NCI-H2107 treated with DMSO at 0.1 percent for 48 hours (cell line): ENCODE data around the gene CHTF18.
"Not testable (repeated sequence)": the region's sequence is repeated elsewhere in the genome, so short reads cannot be mapped to it uniquely, and the experiment has no call there.

Experiments used
- DNase-seq: peaks from one replicate; lab custom pipeline; 2025; ENCODE audit not compliant: unreplicated experiment; lab: John Stamatoyannopoulos, UW

The CHTF18 gene

DNA sequence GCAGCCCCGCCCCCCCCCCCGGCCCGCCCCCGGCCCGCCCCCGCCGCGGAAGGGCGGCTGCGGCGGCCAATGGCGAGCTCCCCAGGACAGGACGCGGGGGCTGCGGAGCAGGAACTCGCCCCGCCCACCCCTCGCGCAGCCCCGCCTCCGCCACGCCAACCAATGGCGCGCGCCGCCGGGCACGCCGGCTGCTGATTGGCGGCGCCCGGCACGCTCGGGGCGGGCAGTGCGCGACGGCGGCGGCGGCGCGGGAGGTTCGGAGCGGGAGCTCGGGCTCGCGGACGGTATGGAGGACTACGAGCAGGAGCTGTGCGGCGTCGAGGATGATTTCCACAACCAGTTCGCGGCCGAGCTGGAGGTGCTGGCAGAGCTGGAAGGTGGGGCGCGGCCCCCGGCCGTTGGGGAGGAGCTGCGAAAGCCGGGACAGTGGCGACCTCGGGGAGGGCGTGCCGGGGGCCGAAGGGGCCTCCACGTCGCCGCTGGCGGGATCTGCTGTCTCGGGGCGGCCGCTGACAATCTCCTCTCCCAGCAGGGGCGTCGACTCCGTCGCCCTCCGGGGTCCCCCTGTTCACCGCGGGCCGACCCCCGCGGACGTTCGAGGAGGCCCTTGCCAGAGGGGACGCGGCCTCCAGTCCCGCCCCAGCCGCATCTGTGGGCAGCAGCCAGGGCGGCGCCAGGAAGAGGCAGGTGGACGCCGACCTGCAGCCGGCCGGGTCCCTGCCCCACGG, at the start of gene CHTF18:
TSS of gene CHTF18 (plus strand) at position 222 of the 728 bp plus-strand sequence. CDS start at position 287, 65 bp downstream.
- DNase-seq: peak; percentile 59

DNA sequence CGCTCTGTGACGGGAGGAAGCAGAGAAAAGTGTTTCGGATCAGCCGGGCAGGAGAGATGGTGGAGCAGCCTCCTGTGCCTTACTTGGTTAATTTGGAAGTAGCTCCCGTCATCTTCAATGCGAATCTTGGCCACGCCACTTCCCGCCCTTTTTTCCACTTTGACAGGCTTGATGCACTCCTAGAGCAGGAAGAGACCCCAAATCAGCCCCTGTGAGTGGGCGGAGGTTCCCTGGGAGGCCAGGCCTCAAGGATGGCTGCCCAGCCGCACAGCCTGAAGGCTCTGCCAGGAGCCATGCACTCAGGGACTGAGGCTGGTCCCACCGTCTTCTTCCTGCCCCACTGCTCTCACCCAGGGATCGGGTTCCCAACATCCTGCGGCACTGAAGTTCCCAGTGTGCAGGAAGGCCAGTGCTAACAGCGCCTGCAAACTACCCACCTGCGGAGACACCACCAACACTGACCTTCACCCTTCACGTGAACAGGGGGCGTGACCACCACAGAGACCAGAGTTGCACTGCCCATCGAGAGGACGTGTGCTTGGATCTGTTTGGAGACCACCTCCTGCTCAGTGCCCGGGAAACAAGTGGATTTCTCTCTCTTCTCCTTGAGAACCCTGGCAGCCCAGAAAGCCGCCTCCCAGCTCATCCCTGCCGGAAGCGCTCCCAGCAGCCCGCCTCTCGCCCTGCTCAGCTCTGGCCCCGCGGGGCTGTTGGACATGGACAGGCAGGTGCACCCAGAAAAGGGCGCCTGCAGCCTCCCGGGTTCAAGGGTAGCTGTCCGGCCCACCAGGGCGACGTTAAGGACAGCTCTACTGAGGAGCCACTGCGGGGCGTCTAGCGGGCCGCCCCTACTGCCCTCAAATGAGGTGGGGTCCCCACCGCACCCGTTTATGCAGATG, 48.6 kb upstream of the CHTF18 start:
- DNase-seq: no peak

DNA sequence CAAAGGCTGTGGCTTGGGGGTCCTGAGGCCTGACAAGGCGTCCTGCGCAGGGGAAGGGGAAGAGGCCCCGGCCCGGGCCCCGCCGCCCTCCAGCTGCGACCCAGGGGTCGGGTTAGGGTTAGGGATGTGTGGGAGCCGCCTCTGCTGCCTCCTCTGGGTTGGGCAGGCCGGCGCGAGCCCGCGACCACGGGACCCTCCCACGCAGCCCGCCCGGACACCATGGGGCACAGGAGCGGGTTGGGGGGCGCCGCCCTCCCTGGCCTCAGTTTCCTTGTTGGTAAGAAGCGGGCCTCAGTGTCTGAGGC, 48.0 kb upstream of the CHTF18 start:
- DNase-seq: no peak

DNA sequence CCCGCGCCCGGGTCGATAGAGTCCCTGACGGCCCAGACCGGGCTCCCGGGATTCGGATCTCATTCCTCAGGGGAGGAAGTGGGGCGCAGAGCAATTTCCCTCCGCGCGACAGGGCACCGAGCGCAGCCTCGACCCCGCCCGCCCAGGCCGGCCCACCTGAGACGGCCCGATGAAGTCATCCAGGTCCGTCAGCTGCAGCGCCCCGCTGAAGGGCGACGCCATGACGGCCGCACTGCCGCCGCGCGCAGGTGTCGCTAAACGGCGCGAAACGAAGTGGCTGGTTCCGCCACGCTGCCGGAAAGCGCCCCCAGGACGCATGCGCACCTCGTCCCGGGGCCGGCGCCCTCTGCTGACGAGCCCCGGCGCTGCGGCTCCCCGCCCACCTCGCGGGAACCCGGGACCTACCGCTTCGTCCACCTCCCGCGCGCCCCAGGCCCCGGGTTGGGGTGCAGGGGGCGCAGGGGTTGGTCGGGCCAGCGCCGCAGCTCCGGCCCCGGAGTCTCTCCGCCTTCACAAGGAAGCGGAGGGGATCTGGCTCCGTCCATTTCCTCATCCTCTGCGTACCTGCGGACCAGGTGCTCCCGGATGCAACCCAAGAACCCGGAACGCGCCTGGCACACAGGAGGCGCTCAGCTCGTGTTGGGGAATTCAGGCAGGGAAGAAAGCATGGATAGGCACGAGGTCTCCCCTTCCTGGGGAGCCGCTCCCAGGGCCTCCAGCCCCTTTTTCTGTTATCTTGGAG, 47.5 kb upstream of the CHTF18 start, which contains the start of gene CIAO3:
TSS of gene CIAO3 (minus strand) at position 234 of the 742 bp plus-strand sequence. CDS start at position 222, 12 bp downstream.
- DNase-seq: peak; percentile 51

DNA sequence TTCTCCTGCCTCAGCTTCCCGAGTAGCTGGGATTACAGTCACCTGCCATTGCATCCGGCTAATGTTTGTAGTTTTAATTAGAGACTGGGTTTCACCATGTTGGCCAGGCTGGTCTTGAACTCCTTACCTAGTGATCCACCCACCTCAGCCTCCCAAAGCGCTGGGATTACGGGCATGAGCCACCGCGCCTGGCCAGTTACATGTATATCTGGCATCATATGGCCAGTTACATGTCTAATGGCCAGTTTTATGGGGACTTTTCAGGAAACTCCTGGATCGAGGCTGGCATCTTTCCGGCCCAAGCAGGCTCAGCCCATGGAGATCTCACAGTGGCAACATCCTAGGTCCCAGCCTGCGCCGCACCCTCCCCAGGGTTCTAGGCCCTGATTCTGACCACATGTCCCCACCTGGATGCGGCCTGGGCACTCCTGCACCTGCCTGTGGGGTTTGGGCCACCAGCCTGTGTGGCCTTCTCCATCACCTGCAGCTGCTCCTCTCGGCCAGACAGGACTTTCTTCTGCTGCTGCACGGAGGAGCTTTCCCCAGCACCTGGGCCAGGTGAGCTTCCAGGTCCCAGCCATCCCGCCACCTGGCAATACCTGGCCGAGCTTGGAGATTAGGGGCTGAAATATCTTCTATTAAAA, 46.3 kb upstream of the CHTF18 start:
- DNase-seq: no peak

DNA sequence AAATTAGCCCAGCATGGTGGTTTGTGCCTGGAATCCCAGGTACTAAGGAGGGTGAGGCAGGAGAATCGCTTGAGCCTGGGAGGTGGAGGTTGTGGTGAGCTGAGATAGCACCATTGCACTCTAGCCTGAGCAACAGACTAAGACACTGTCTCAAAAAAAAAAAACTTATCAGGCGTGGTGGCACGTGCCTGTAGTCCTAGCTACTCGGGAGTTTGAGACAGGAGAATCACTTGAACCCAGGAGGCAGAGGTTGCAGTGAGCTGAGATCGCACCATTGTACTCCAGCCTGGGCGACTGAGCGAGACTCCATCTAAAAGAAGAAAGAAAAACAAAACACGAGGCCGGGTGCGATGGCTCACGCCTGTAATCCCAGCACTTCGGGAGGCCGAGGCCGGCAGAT, 45.5 kb upstream of the CHTF18 start:
- DNase-seq: not testable (repeated sequence)

DNA sequence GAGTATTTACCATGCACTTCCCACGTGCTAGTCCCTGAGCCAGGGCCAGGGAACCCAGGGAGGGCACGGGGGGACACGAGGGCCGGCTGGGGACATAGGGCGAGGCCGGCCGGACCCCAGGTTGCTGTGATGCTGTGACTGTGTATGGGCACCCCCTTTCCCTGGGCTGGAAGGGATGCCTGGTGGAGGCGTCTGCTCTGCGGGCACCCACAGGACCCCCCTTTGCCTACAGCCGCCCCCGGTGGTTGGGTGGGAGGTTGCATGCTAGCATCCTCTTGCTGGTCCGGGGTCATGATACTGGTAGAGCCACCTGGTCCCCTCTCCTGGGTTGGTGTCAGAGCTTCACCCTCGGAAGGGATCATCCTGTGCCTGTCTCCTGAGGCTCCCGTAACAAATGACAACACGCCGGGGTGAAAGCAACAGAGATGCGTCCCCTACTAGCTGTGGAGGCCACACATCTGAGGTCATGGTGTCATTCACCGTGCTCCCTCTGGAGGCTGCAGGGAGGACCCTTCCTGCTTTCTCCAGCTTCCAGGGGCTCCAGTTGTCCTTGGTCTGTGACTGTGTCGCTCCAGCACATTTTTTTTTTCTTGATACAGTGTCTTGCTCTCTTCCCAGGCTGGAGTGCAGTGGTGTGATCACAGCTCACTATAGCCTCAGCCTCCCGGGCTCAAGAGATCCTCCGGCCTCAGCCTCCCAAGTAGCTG, 44.5 kb upstream of the CHTF18 start:
- DNase-seq: no peak

DNA sequence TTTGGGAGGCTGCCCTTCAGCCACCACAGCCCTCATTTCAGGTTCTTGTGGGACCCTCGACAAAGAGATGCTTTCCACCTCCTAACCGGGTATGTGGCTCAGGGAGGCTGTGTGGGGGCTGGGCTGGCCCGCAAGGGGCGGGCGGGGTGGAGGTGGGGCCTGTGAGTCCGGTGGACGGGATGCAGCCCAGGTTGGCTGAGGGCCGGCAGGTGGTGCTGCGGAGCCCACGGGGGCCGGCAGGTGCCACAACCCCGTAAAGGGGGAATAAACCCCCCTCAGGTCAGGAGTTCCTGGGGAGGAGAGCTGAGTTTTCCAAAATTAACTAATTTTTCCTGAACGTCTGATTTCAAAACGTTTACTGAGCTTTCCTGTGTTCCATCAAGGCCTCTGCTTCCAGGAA, 42.7 kb upstream of the CHTF18 start:
- DNase-seq: no peak

DNA sequence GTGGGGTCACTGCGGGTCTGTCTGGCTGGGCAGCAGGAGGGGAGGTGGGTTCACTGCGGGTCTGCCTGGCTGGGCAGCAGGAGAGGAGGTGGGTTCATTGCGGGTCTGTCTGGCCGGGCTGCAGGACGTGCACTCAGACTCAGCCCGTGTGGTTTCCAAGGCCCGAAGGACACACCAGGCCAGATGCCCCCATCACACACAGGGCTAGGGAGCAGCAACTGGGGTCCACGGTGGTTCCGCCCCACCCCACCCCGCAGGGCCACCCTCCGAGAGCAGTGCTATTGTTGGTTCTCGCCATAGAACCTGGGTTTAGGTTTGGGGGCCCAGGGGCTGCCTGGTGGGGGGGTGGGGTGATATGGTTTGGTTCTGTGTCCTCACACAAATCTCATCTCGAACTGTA, 41.8 kb upstream of the CHTF18 start:
- no peak for DNase-seq

DNA sequence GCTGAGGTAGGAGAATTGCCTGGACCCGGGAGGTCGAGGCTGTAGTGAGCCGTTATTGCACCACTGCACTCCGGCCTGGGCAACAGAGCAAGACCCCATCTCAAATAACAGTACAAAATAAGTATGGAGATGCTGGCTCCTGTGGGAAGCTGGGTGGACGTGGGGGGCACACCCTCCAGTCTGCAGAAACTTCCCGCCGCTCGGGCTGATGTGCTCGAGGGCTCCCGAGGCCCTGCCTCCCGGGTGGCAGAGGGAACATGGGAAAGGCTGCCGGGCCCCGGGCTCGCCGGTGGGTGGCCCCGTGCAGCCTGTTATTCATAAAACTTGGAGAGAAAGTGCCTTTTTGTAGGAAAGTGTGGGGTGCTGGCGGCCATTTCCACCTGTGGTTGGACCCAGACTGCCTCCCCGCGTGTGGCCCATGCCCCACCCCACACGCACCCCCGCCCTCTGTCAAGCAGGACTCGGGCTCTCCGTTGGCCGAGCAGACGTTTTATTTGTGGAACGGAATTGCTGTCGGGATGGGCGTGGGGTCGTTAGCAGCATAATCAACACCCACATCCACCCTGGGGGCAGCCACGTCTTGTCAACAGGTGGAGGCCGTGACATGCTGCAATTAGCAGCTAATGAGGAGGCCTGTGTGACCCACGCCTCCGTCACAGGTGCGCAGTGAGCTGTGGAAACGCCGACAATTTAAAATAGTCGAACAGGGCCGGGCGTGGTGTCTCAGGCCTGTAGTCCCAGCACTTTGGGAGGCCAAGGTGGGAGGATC, 40.3 kb upstream of the CHTF18 start:
- no peak for DNase-seq

DNA sequence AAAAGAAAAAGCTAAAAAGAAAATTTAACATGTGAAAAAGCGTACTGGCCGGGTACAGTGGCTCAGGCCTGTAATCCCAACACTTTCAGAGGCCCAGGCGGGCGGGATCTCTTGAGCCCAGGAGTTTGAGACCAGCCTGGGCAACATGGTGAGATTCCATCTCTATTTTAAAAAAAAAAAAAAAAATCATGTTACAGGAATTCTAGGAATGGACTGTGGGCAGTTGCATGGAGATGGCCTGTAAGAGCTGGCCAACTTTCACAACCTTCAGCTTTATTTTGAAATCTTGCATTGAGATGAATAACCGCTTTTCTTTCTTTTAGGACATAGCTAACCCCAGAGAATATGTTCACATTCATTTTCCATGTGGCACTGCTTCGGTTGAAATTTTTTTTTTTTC, 39.4 kb upstream of the CHTF18 start:
- DNase-seq: no peak

DNA sequence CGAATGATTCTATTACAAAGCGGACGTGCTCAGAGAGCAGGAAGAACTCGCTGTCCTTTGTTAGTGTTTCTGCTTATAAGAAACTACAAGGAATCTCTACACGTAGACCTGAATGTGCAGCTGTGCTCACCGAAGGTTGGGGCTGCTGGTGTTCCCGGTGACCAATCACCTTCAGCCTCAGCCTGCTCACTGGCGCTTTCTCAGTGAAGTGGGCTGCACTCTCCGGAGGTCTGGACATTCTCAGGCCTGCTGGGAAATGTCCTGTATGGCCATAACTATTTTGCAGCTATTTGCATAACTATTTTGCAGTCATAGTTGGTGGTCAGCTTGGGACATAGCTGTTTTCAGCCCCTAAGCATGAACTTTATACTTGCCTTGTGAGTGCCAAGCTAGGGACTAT, 37.9 kb upstream of the CHTF18 start:
- DNase-seq: no peak

DNA sequence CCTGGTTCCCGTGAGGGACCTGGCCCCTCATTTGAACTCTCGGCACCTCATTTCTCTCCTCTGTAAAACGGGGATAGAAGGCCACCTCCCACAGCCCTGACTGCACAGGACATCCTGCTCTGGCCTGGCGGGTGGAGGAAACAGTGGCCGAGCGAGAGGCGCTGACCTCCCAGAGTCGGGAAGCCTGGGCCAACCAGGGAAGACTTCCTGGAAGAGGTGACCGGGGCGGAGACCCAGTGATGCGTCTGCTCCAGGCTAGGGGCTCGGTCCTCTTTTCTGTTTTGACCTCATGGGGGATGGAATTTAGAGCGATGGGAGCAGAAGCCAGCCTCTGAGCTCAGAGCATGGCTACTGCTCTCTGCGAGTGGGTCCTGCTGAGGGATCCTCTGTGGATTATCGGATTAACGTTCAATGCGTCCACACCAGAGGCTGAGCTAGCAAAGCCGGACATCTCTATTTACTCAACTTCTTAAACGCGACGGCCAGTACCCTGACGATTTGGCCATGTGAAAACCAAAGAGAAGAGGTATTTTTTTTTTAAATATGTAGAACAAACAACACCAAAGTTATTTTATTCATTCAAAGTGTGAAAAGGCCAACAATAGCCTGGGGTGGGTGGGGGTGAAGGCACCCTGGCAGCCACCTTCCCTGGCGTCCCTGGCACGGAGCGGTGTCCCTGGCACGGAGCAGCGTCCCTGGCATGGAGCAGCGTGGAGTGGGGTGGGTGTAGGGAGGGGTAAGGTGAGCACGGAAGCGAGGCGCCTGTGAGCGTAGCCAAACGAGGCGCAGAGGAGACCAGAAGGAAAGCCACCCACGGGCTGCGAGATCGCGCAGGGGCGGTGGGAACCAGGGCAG, 37.0 kb upstream of the CHTF18 start:
- no peak for DNase-seq

DNA sequence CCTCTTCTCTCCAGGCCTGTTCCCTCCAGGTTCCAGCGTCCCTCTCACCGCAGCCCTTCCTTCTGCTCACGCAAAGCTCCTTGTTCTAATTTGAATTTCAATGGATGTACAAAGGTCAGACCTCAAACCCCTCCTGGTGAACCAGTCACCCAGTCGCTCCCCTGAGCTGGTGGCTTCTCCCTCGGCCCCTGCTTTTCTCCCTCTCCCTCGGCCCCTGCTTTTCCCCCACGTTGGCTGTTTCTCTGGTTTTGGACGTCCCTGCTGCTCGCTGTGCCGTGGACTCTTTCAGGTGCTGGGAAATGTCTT, 36.5 kb upstream of the CHTF18 start:
- DNase-seq: no peak

DNA sequence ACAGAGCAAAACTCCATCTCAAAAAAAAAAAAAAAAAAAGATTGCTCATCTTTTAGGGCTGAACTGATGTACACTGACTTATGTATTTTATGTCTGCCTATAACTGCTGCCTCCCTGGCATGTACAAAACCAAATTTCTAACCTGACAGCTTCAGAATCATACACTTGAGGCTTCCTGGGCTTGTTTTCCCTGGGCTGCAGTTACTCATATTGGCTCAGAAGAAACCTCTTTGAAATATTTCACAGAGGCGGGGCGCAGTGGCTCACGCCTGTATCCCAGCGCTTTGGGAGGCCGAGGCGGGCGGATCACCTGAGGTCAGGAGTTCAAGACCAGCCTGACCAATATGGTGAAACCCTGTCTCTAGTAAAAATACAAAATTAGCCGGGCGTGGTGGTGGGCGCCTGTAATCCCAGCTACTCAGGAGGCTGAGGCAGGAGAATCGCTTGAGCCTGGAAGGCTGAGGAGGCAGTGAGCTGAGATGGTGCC, 34.3 kb upstream of the CHTF18 start:
- not testable (repeated sequence) for DNase-seq

DNA sequence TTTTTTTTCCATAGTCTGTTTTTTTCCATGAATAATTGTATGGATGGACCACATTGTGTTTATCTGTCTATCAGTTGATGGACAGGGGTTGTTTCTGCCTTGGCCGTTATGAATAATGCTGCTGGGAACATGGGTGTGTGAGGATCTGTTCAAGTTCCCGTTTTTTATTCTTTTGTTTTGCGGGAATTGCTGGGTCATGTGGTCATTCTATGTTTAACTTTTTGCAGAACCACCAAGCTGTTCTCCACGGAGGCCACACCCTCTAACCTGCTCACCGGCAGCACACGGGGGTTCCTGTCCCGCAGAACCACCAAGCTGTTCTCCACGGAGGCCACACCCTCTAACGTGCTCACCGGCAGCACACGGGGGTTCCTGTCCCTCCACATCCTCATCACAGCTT, 33.8 kb upstream of the CHTF18 start:
- no peak for DNase-seq

DNA sequence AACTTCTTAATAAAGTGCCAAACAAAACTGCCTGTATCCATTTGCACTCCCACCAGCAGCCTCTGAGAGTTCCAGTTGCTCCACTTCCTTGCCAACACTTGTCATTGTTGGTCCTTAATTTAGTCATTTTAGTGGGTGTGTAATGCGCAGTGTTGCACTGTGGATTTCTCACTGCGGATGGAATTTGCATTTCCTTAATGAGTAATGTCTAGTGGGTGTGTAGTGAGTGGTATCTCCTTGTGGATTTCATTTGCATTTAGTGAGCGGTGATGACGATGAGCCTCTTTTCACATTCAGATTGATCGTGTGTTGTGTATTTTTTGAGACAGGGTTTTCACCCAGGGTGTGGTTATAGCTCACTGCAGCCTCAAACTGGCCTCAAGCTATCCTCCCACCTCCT, 32.0 kb upstream of the CHTF18 start:
- no peak for DNase-seq

DNA sequence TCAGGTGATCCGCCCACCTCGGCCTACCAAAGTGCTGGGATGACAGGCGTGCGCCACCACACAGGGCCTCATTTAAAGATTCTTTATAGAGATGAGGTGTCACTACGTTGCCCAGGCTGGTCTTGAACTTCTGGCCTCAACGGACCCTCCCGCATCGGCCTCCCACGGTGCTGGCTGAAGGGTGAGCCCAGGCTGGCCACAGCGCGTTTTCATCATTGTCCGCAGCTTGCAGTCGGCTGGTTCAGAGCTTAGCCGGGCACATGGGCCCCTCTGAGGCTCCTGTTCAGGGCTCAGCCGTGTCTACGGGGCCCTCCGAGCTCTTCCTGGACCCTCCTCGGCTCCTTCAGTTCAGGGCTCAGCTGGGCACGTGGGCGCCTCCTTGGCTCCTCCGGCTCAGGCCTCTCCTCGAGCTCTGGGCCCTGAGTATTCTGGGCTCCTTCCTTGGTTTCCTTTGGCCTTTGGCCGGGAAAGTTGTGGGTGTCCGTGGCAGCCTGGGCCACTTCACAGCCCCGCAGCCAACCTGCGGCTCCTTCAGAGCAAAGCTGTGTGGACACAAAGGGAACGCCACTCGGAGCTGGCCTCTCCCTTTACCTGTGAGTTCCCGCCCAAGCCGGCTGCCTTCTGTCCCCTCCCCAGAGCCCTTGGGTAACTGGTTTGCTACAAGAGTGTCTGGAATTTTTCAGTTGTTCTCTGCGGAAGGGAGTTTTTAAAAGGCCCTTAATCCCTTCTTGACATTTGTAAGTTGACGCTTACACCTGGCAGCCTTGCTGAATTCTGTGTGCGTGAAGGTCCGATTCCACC, 29.1 kb upstream of the CHTF18 start:
- DNase-seq: peak; percentile 6
